HT1080 (cell line): ENCODE data around the gene LARP4B. TPM values are rescaled to one million over a fixed set of nuclear protein-coding genes. Genes with fewer than 3 reads are reported as not detected.

Experiments
- DNase-seq: peaks from one replicate; pipeline ENCODE4 v3.0.0-alpha.2; 2015; ENCODE audit warnings: low read depth
- total RNA-seq: library from RNA; depleted of rRNA; stranded (reverse); fragments of >200 nt; shearing (Covaris generic); gene quantifications from 2 replicates; pipeline ENCODE4 v1.2.3, GENCODE V29; 2014

Gene LARP4B
- total RNA-seq, 1 experiment from 2014 or later, result 62.7 TPM

DNA sequence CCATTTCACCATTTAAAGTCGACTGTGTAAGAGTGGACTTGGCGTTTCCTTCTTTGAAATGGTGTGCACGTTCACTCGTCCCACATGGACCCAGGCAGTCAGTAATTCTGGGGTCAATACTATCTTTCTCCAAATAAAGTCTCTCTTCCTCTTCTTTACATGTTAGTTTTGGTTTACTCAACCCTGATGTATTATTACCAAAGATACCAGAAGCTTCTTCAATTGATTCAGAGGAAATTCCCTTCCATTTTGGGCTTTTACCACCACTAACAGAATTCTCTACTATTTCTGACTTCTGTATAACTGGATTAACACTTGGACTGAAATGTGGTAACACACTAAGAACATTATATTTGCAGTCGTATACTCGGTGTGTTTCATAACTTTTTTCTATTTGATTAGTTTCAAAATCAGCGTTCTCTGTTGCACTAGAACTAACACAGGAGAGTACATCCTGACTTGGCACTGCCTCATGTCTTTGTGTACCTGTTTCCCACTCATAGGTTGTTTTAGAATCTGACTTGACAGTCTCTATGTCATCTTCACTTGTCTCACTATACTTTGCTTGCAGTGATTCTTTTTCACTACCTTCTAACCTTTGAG, 60.8 kb downstream of the LARP4B start:
- no peak for DNase-seq

DNA sequence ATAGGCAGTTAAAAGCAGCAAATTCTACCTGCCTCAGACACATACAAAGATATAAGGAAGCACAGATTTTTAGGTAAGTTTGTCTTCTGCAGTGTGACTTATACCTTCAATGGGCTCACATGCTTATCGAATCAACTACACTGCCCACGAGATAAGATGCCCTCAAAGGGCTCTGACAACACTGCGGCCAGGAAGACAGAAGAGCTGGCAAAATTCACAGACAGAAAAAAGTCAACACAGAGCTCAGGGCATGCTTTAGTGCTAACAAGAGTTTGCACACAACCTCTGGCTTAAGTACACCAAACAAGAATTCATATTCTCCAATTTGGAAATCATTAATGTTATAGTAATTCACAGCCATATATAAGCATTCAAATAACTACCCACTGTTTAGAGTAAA, 62.3 kb downstream of the LARP4B start:
- DNase-seq, result no peak

DNA sequence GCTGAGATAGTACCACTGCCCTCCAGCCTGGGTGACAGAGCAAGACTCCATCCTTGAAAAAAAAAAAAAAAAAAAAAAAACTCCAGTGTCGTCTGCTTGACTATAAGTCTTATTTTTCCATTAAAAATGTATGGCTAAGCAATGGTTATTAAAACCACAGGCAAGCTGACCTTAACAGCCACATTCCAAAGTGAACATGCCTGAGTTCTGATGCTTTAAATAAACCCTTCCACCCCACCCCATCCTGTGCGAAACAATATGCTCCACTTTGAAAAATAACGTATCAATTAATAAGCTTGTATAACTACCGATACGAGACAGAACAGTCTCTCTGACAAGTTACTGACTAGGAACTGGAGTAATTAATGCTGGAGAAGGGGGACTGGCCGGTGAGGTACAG, 63.7 kb downstream of the LARP4B start:
- DNase-seq, result no peak

- DNase-seq, result no peak
Measured at GRCh38 chr10:866577-866941, 64.9 kb downstream of the LARP4B start.

DNA sequence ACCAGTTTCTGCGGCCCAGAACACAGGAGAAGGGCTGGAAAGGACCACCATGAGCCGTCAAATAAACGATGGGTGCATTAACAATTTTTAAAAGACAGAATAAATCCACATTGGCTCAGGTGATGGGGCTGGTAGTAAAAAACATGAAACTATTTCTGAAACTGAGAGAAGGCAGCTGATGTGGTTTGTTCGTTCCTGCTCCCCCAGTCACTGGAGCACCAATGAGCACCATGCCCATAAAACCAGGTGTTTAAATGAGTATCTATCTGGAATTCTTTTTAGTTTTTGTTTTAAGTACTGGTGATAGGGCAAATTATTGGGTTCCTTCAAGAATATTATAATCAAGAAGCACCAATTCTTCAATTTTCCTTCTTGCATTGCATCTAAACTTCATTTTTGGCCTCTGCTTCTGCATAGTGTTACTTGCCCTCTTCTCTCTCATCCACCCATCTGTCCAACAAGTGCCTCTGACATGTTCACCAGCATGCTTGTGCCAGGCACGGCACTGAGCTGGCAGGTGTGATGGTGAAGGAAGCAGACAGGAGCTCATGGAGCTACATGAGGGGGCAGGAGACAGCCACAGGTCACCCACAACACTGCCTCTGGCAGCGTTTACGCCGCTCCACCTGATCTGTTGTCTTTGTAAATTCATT, 65.5 kb downstream of the LARP4B start:
- no peak for DNase-seq

- DNase-seq, result no peak
Measured at GRCh38 chr10:865257-865656, 66.2 kb downstream of the LARP4B start.

- no peak for DNase-seq
Measured at GRCh38 chr10:860519-860918, 71.0 kb downstream of the LARP4B start.

GRCh38 chr10:856416-857157, 74.9 kb downstream of the LARP4B start:
- no peak for DNase-seq

DNA sequence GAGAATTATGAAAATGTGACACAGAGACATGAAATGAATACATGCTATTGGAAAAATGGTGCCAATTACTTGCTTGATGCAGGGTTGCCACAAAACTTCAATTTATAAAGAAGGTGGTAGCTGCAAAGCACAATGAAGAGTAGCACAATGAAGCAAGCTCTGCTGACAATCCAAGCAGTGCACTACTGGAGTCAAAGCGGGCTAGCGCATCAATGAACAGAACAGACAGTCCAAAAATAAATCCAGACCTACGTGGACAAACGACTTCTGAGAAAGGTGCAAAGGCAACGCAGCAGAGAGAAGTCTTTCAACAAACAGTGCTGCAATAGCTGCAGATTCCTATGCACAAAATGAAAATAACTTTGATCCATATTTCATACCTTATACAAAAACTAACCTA, 75.8 kb downstream of the LARP4B start:
- no peak for DNase-seq

DNA sequence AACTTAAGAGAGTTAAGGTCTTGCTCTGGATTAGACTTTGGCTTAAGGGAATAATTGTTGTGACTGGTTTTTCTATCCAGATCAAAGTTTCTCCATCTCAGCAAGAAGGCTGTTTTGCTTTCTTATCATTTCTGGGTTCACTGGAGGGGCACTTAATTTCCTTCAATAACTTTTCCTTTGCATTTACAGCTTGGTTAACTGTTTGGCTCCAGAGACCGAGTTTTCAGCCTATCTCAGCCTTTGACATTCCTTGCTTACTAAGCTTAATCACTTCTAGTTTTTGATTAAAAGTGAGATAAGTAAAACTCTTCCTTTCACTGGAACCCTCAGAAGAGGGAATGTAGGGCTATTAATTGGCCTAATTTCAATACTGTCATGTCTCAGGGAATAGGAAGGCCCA, 76.4 kb downstream of the LARP4B start:
- no peak for DNase-seq

GRCh38 chr10:853017-853416, 78.5 kb downstream of the LARP4B start:
- DNase-seq, result no peak

DNA sequence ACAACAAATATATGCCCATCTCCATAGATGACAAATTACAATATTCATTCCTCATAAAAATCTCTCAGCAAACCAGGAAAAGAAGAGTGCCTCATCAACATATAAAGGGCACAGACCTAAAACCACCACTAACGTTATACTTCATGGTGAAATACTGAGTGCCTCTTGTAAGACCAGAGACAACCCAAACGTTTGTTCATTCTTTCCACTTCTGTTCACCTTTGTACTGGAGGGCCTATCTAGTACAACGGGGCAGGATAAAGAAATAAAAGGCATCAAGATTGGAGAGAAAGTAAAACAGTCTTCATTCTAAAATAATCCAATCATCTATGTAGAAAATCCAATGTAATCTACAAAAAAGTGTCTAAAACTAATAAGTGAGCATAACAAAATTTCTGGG, 79.1 kb downstream of the LARP4B start:
- no peak for DNase-seq

DNA sequence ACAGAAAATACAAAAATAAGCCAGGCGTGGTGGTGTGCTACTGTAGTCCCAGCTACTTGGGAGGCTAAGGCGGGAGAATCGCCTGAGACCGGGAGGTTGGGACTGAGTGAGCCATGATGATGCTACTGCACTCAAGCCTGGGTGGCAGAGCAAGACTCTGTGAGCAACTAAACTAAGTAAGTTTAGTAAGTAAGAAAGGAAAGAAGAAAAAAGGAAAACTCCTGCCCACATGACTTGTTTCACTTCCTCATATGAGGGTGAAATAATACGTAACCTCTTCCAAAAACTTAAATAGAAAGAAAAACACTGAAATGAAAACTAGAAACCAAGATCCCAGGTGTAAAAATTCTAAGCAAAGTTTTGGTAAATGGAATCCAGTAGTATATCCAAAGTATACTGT, 79.6 kb downstream of the LARP4B start:
- DNase-seq, result no peak

DNA sequence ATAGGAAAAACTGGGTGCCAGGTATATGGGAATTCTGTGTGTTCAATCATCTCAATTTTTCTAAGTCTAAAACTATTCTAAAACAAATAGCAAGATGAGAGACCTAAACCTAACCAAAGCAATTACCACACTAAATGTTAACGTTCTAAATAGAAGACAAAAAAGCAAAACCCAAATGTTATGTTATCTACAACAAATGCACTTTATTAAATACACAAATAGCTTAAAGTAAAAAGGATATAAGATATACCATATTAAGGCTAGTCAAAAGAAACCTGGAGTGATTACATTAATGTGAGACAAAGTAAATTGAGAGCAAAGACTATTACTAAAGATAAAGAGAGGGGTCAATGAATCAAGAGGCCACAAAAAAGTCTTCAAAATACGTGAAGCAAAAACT, 81.4 kb downstream of the LARP4B start:
- DNase-seq, result no peak

GRCh38 chr10:847868-848267, 83.6 kb downstream of the LARP4B start:
- no peak for DNase-seq

DNA sequence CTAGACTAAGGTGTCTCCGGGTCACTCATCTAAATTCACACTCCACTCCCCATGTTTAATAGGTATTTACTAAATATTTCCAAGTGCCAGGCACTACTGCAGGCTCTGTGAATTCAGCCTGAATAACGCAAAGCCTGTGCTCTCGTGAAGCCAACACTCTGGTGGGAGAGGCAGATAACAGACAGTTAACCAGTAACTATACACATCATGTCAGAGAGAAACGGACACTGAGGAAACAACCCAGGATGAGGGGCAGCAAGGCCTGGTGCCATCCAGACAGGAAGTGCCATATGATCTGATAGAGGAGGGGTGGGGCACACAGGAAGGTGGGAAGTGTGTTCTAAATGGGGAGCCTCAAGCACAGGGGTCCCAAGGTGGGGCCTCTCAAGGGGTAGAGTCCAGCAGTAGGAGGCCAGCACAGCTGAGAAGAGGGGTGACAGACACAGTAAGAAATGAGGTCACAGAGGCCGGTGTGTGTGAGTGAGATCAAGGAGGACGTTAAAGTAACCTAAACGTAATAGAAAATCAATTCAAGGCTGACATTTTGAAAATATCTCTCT, 85.3 kb downstream of the LARP4B start:
- DNase-seq, result no peak

DNA sequence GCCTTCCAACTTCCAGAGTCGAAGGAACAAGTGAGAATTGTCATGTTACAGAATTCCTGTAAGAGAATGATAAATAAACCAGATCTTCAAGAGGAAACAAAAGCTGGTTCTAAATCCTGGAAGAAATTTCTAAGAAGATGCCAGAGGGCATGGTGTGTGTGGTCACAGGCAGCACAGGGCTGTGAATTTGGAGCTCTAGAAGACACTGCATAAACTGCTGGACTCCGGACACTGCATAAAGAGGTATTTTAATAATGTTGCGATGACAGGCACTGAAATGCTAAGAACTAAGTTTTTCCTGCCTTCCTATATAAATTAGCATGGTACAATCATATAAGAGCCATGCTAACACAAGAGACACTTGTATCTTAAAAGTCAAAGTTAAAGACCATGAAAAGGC, 86.0 kb downstream of the LARP4B start:
- DNase-seq, result no peak

DNA sequence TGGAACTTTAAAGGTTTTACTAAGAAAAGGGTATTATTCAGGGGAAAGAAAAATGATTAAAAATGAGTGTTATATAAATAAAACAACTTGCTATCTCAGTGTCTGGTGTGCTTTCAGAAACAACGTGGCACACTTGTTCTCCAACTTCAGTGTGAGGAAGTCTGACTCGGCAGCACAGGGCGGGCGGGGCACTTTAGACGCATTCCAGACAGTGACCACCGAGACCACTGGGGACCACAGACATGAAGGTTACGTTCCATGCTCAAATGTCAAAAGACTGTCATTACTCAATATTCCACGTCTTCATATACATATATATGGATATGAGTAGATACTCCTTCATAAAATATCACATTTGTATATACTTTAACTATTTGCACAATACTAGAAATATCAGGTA, 87.0 kb downstream of the LARP4B start:
- DNase-seq, result peak; percentile 67

DNA sequence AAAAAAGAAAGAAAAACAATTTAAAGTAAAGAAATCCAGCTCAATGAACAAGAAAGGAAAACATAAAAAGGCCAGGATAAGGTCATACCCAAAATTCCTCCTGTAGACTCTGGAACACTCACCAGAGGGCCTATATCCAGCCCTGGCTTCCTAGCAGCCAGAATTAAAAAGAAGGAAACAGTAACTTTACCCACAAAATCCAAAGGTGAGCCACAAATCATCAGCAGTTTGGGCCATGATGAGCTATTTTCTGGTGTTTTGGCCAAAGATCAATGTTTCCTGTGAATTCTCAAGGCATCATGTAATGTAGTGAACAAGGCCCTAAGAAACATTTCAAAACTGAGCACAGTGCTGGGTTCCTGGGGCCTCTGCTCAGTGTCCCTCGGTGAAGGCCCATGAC, 87.8 kb downstream of the LARP4B start:
- DNase-seq, result no peak

DNA sequence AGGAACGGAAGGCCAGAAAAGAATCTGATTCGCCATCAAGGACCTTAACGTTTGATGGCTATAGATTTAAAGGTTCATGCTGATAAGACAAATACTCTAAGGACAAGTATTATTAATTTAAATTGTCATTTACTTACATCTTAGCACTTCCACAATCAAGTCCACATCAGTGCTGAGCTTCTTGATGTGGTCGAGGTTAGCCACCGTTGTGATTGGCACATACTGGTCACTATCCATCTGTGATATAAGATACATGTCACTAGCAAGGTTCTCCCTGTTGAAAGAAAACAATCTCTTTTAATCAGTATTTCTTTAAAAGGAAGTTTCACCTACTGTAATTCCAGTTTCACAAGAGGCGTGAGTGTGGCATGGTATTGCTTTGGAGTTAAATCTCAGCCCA, 88.7 kb downstream of the LARP4B start:
- DNase-seq, result no peak

- DNase-seq, result no peak
Measured at GRCh38 chr10:841535-841934, 90.0 kb downstream of the LARP4B start.

DNA sequence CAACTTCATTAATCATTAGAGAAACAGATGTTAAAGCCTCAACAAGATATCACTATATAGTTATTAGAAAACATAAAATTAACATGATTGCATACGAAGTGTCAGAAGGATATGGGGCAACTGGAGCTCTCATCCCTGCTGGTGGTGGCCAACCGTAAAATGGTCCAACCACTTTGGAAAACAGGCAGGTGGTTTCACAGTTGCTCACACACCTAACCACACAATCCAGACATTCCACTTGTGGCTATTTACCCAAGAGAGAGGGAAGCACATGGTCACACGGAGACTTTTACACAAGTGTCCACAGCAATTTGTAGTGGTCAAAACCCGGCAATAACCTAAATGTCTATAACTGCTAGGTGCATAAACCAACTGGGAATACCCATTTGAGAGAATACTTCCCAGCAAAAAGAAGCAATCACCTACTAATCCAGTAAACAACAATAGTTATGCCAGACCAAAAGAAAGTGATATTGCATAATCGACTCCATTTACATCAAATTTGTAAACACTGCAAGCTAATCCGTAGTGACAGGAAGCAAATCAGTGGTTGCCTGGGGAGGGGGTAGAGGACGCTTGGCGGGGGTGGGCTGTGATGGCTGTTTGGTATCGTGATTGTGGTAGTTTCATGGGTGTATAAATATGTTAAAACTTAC, 91.8 kb downstream of the LARP4B start:
- no peak for DNase-seq
